ENCODE measurements around the gene PTPRT. TPM values are rescaled to one million over a fixed set of nuclear protein-coding genes. Genes with fewer than 3 reads are reported as not detected.
"Not testable (repeated sequence)": the region's sequence is repeated elsewhere in the genome, so short reads cannot be mapped to it uniquely, and the experiment has no call there.

Gene PTPRT
- total RNA-seq, 2 donors from 2014 or later: 0.11 to 0.35 TPM

- H3K4me3 ChIP-seq: no peak overlapping the region
- no peak for DNase-seq (ENCODE audit: low spot score)
- H3K27me3 ChIP-seq: no peaks in the 10 kb centered on the region
- H3K27ac ChIP-seq: no peak overlapping the region
- no peaks in the 10 kb centered on the region for H3K36me3 ChIP-seq
- no peaks in the 10 kb centered on the region for H3K4me1 ChIP-seq
- H3K9me3 ChIP-seq: no peaks in the 10 kb centered on the region
- TF ChIP-seq CTCF (IDR thresholded peaks at IDR 0.05): no peak
Observed at GRCh38 chr20:43176726-43177125, 13.0 kb downstream of the PTPRT start.

GRCh38 chr20:43171930-43172329, 17.8 kb downstream of the PTPRT start:
- no peaks in the 10 kb centered on the region for H3K36me3 ChIP-seq
- no peaks in the 10 kb centered on the region for H3K4me1 ChIP-seq
- no peak overlapping the region for H3K27ac ChIP-seq
- no peak overlapping the region for H3K4me3 ChIP-seq
- H3K27me3 ChIP-seq: no peaks in the 10 kb centered on the region
- no peak for TF ChIP-seq CTCF (IDR thresholded peaks at IDR 0.05)
- no peaks in the 10 kb centered on the region for H3K9me3 ChIP-seq
- DNase-seq (ENCODE audit: low spot score): no peak

GRCh38 chr20:43170771-43171170, 18.9 kb downstream of the PTPRT start:
- Histone ChIP-seq H3K4me1 (no peaks in the 10 kb centered on the region), H3K27ac (no peak overlapping the region), H3K9me3 (no peaks in the 10 kb centered on the region), H3K27me3 (no peaks in the 10 kb centered on the region), H3K4me3 (no peak overlapping the region), H3K36me3 (no peaks in the 10 kb centered on the region)
- no peak for DNase-seq (ENCODE audit: low spot score)
- TF ChIP-seq CTCF (IDR thresholded peaks at IDR 0.05): no peak

GRCh38 chr20:43167615-43168014, 22.1 kb downstream of the PTPRT start:
- no peak overlapping the region for H3K27ac ChIP-seq
- DNase-seq (ENCODE audit: low spot score): no peak
- H3K9me3 ChIP-seq: no peaks in the 10 kb centered on the region
- H3K4me3 ChIP-seq: no peak overlapping the region
- H3K4me1 ChIP-seq: no peaks in the 10 kb centered on the region
- TF ChIP-seq CTCF (IDR thresholded peaks at IDR 0.05): no peak
- H3K27me3 ChIP-seq: no peaks in the 10 kb centered on the region
- no peaks in the 10 kb centered on the region for H3K36me3 ChIP-seq

GRCh38 chr20:43167021-43167420, 22.7 kb downstream of the PTPRT start:
- no peaks in the 10 kb centered on the region for H3K4me1 ChIP-seq
- H3K4me3 ChIP-seq: no peak overlapping the region
- DNase-seq (ENCODE audit: low spot score): no peak
- no peaks in the 10 kb centered on the region for H3K9me3 ChIP-seq
- no peak overlapping the region for H3K27ac ChIP-seq
- no peaks in the 10 kb centered on the region for H3K27me3 ChIP-seq
- TF ChIP-seq CTCF (IDR thresholded peaks at IDR 0.05): no peak
- no peaks in the 10 kb centered on the region for H3K36me3 ChIP-seq

GRCh38 chr20:43165611-43166010, 24.1 kb downstream of the PTPRT start:
- H3K4me3 ChIP-seq: no peak overlapping the region
- no peak for DNase-seq (ENCODE audit: low spot score)
- H3K4me1 ChIP-seq: no peaks in the 10 kb centered on the region
- H3K27ac ChIP-seq: no peak overlapping the region
- no peaks in the 10 kb centered on the region for H3K36me3 ChIP-seq
- H3K9me3 ChIP-seq: no peaks in the 10 kb centered on the region
- TF ChIP-seq CTCF (IDR thresholded peaks at IDR 0.05): no peak
- H3K27me3 ChIP-seq: no peaks in the 10 kb centered on the region

GRCh38 chr20:43164736-43165135, 25.0 kb downstream of the PTPRT start:
- H3K27me3 ChIP-seq; H3K9me3 ChIP-seq; H3K27ac ChIP-seq; H3K36me3 ChIP-seq; DNase-seq (ENCODE audit: low spot score); H3K4me1 ChIP-seq; H3K4me3 ChIP-seq: not testable (repeated sequence)
